Skeletal muscle tissue (tissue), 4 donors: ENCODE results near the gene AP3B2. TPM values are rescaled to one million over a fixed set of nuclear protein-coding genes. Genes with fewer than 3 reads are reported as not detected.
"Not testable (repeated sequence)": the region's sequence is repeated elsewhere in the genome, so short reads cannot be mapped to it uniquely, and the experiment has no call there.

Experiments used
- H3K27ac ChIP-seq: one replicate; pipeline ENCODE4 v1.7.0; 2013; ENCODE audit warnings: mild to moderate bottlenecking, low read depth, low read length, inconsistent platforms
- H3K27me3 ChIP-seq, 3 donors: one replicate each; pipeline ENCODE4 v1.7.0; 2013; ENCODE audit warnings: low read length in 3 of 3; ENCODE audit not compliant: control insufficient read depth in 3 of 3, insufficient read depth in 3 of 3
- H3K36me3 ChIP-seq, 3 donors: one replicate each; pipeline ENCODE4 v1.7.0; 2013; ENCODE audit warnings: low read length in 3 of 3; ENCODE audit not compliant: control insufficient read depth in 3 of 3, insufficient read depth in 3 of 3
- H3K4me1 ChIP-seq, 3 donors: one replicate each; pipeline ENCODE4 v1.7.0; 2013; ENCODE audit warnings: low read length in 3 of 3, mild to moderate bottlenecking in 3 of 3; ENCODE audit not compliant: control insufficient read depth in 3 of 3, insufficient read depth in 3 of 3
- H3K4me3 ChIP-seq, 3 donors: one replicate each; pipeline ENCODE4 v1.7.0; 2013; ENCODE audit warnings: low read length in 3 of 3
- H3K9ac ChIP-seq, 3 donors: one replicate each; pipeline ENCODE4 v1.7.0; 2013; ENCODE audit warnings: low read length in 3 of 3, mild to moderate bottlenecking in 3 of 3, moderate library complexity in 2 of 3, low read depth in 1 of 3
- H3K9me3 ChIP-seq, 3 donors: one replicate each; pipeline ENCODE4 v1.7.0; 2013; ENCODE audit warnings: low read length in 3 of 3; ENCODE audit not compliant: control insufficient read depth in 3 of 3
- total RNA-seq: library from RNA; depleted of rRNA; stranded (reverse); fragments of >200 nt; gene quantifications from one replicate; pipeline ENCODE4 v1.2.3, GENCODE V29; 2014
- donor health status: Osteomylitis.

Gene AP3B2
- total RNA-seq, 1 donor from 2014 or later, result not detected

DNA sequence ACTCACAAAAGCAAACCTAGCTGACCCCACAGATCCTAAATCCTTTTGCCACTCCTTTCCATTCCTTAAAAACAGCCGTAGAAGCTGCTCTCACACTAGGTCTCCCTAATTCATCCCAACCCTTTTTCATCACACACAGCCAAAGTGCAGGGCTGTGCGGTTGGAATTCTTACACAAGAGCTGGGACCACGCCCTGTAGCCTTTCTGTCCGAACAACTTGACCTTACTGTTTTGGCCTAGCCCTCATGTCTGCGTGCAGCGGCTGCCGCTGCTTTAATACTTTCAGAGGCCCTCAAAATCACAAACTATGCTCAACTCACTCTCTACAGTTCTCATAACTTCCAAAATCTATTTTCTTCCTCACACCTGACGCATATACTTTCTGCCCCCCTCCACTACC, 3.8 kb downstream of the AP3B2 start:
- peaks cover 11 to 16% (median 13%) of the 10 kb centered on the region in 3 donors for H3K4me1 ChIP-seq
- H3K27me3 ChIP-seq, H3K36me3 ChIP-seq, H3K27ac ChIP-seq, H3K4me3 ChIP-seq, H3K9me3 ChIP-seq, H3K9ac ChIP-seq: not testable (repeated sequence)

DNA sequence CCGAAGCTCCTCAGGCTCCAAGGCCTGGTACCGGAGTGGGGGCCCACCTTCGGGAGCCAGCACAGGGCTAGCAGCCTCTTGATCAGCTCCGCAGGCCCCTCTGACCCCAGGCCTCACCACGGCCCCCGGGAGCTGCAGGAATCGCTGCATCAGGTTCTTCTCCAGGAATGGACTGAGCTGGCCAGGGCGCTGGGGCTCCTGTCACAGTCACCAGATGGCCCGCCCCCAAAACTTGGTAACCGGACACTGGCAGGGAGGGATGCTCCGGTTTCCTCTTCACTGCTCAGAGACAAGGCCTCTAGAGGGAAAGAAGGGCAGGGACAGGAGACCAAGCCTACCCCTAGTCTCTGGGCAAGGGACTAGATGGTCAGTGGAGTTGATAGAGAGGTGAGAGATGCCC, 9.9 kb downstream of the AP3B2 start:
- Histone ChIP-seq H3K4me1 (no peaks in the 10 kb centered on the region), H3K9me3 (no peaks in the 10 kb centered on the region), H3K27me3 (no peaks in the 10 kb centered on the region), H3K9ac (no peak overlapping the region), H3K4me3 (no peak overlapping the region), H3K36me3 (no peaks in the 10 kb centered on the region), H3K27ac (no peak overlapping the region)

DNA sequence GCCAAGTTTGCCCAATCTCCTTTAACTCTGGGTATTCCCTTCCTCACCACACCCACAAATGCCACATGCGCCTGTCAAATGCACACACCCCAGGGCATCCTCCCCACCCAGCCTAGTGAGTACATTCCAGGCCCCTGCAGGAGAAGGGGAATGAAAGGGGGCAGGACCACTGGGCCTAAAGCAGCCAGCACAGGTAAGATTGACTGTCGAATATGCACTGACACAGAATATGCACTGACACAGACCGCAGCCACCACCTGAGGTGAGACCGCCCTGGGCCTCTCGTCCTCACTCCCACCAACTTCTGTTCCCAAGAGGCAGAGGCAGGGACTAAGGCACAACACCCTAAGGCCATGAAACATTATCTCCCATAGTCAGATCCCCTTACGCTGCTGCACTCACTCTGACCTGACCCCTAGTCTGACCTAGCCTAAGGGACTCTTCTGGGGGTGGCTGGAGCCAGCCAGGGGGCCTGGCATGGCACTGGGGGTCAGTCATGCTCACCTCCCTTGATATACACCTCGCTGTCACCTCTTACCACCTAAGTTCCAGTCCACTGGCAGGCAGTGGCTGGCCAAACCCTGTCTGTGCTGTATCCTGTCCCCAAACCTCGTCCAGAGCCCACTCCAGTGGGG, 10.8 kb downstream of the AP3B2 start:
- Histone ChIP-seq H3K4me1 (no peaks in the 10 kb centered on the region), H3K27ac (no peak overlapping the region), H3K36me3 (no peaks in the 10 kb centered on the region), H3K4me3 (no peak overlapping the region), H3K9me3 (no peaks in the 10 kb centered on the region), H3K27me3 (no peaks in the 10 kb centered on the region), H3K9ac (no peak overlapping the region)

DNA sequence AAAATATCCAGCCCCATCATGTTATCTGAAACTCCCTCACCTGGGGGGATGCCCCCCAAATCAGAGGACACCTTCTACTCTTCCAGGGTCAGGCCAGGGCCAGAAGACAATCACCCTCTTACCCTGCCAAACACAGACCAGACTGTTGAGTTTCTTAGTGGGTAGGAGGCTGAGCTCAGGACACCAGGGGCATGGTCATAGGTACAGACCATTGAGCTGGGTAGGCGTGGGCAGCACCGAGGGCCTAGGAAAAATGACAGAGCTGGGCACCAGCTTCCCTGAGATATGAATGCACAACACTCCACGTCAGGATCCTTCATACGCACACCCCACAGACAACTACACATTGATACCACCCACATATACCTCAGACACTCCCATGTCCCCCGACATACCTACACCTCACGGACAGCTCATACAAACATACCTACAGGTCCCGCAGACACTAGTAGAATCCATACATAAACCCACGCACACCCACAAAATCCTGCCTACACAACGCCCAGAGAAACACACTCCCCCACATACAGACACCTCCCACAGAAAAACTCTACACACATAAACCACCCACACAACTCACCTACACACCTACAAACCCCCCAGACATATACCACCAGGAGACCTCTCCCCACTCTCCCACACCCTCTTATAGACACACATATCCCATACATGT, 11.8 kb downstream of the AP3B2 start:
- H3K4me1 ChIP-seq, result no peaks in the 10 kb centered on the region
- H3K4me3 ChIP-seq, result no peak overlapping the region
- no peaks in the 10 kb centered on the region for H3K27me3 ChIP-seq
- no peak overlapping the region for H3K27ac ChIP-seq
- H3K9ac ChIP-seq, result no peak overlapping the region
- no peaks in the 10 kb centered on the region for H3K9me3 ChIP-seq
- no peaks in the 10 kb centered on the region for H3K36me3 ChIP-seq

DNA sequence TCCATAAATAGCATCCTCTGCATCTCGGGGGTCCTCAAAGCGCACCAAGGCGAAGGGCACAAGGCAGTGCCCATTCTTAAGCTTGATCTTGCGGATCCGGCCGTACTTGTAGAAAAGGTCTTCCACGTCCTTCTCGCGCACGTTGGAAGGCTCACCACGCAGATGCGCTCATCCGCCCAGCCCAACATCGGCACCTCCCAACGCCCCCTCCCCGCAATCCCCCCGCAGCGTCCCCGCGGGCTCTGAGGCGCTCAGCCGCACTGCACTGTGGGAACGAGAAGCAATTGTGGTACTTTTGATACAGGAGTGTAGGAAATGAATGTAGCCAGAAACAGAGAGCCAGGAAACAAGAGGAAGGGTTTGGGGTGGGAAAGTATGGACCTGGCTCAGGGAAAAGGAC, 17.5 kb downstream of the AP3B2 start:
- no peak overlapping the region for H3K27ac ChIP-seq
- H3K36me3 ChIP-seq, result no peaks in the 10 kb centered on the region
- no peak overlapping the region for H3K4me3 ChIP-seq
- H3K9ac ChIP-seq, result no peak overlapping the region
- no peaks in the 10 kb centered on the region for H3K4me1 ChIP-seq
- H3K27me3 ChIP-seq, result no peaks in the 10 kb centered on the region
- H3K9me3 ChIP-seq, result no peaks in the 10 kb centered on the region

DNA sequence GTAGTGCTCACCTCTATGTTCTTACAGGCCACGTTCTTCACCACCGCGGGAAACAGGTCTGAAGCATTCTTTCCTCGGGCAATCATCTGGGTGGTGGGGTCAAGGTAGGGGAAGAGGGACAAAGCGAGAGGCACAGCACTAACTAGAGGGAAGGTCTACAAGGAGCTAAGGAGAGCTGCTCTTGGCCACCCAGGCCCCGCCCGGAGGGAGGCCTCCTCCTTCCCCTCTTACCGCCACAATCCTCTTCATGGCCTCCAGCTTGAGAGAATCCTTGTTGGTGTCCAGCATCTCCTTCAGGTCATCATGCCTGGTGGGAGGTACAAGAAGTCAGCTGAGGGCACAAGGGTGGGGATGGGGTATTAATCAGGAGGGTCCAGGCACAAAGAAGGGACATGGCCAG, 20.5 kb downstream of the AP3B2 start:
- no peak overlapping the region for H3K27ac ChIP-seq
- no peaks in the 10 kb centered on the region for H3K4me1 ChIP-seq
- no peaks in the 10 kb centered on the region for H3K9me3 ChIP-seq
- H3K27me3 ChIP-seq, result no peaks in the 10 kb centered on the region
- no peak overlapping the region for H3K4me3 ChIP-seq
- H3K9ac ChIP-seq, result no peak overlapping the region
- no peaks in the 10 kb centered on the region for H3K36me3 ChIP-seq

DNA sequence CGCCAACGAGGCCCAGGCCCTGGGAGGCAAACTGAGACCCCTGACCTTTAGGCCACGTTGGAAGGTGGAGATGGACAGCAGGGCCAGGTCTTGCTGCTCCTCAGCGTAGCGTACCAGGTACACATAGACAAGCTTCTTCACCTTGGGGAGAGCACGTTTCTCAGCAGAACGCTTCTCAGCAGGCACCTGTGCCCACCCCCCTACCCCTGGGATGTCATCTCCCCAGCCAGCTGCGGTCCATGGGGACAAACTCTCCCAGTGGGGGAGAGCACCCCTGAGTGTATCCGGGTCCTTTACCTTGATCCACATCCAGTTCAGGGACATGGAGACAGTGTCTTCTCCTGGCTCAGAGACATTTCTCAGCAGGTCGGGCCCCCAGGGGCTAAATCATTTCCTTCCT, 21.0 kb downstream of the AP3B2 start:
- Histone ChIP-seq H3K4me3 (no peak overlapping the region), H3K36me3 (no peaks in the 10 kb centered on the region), H3K9ac (no peak overlapping the region), H3K9me3 (no peaks in the 10 kb centered on the region), H3K27me3 (no peaks in the 10 kb centered on the region), H3K27ac (no peak overlapping the region), H3K4me1 (no peaks in the 10 kb centered on the region)

DNA sequence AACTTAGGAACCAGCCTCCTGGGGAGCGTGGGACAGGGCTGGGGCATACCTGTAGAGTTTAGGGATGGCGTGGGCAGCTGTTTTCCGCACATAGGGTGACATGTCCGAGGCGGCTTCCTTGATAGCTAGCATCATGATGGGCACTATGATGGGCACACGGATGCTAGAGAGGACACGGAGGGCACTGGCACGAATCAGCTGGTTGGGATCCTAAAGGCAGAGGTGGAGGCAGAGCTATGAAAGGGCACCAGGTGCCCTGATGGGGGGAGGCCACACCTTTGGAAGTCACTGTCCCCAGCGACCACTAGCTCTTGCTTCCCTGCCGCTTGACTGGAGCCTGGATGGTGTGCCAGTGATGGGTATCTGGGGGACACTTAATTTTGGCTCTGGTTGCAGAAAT, 28.3 kb downstream of the AP3B2 start:
- Histone ChIP-seq H3K27me3 (peaks cover 22 to 34% (median 30%) of the 10 kb centered on the region in 3 donors), H3K4me3 (no peak overlapping the region)

DNA sequence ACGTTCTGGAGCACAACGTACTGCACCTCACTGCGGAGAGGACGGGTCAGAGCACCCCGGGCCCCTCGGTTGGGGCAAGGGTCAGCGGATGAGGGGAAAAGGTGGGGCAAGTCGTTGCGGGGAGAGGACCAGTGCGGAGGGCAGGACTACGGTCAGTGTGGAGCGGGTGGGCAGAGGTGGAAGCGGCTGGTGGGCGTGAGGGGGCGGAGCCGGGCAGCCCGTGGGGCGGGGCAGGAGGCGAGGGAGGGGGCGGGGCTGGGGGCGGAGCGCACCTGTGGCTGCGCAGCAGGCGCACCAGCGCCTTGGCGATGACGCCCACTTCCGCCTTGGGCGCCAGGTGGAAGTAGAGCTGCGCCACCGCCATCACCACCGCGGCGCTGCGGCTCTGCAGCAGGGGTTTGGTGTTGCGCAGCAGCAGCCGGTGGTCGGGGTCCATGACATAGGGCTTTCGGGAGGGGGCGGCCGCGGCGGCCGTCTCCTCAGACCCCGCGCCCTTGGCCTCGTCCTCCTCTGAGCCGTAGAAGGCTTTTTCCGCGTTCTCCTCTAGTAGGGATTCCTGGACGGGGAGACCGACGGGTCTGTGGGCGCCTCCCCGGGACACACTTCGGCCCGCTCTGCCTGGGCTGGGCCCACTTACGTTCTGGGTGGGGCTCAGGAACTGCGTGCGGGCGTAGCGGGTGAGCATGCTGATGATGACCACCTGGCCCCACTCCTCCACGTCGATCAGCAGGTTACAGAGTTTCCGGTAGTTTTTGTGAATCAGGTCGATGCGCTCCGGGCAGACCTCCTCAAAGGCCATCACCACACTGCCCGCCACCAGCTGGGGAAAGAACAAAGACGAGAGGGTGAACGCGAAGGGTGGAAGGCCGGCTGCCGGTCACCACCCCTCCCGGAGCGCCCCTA, 29.2 kb downstream of the AP3B2 start:
- Histone ChIP-seq H3K4me1 (peaks cover 0 to 4% (median 3%) of the 10 kb centered on the region in 3 donors), H3K36me3 (no peaks in the 10 kb centered on the region), H3K9ac (no peak overlapping the region), H3K4me3 (peak overlapping the region in 2 of 3 donors; percentile 27 to 41), H3K9me3 (no peaks in the 10 kb centered on the region), H3K27ac (no peak overlapping the region), H3K27me3 (peaks cover 22 to 34% (median 30%) of the 10 kb centered on the region in 3 donors)

More for the DNA sequence above, 28.3 kb downstream of the AP3B2 start:
- Histone ChIP-seq H3K9ac (no peak overlapping the region), H3K36me3 (no peaks in the 10 kb centered on the region), H3K27ac (no peak overlapping the region), H3K4me1 (peaks cover 0 to 4% (median 3%) of the 10 kb centered on the region in 3 donors), H3K9me3 (no peaks in the 10 kb centered on the region)
